GM19463 (cell line): ENCODE results near the gene BIRC6.
"Not testable (repeated sequence)": the region's sequence is repeated elsewhere in the genome, so short reads cannot be mapped to it uniquely, and the experiment has no call there.

ENCODE experiments used
- ATAC-seq: cut with Tn5 transposase; IDR thresholded peaks from one replicate; pipeline ENCODE4 v1.9.1; 2021; ENCODE audit warnings: mild to moderate bottlenecking, moderate library complexity; ENCODE audit not compliant: unreplicated experiment

Gene BIRC6

GRCh38 chr2:32436150-32436549 is 79.3 kb downstream of the BIRC6 start:
- no peak for ATAC-seq

- ATAC-seq: no peak
Observed at GRCh38 chr2:32442020-32442467, 85.2 kb downstream of the BIRC6 start.

- no peak for ATAC-seq
Observed at GRCh38 chr2:32446369-32446768, 89.5 kb downstream of the BIRC6 start.

DNA sequence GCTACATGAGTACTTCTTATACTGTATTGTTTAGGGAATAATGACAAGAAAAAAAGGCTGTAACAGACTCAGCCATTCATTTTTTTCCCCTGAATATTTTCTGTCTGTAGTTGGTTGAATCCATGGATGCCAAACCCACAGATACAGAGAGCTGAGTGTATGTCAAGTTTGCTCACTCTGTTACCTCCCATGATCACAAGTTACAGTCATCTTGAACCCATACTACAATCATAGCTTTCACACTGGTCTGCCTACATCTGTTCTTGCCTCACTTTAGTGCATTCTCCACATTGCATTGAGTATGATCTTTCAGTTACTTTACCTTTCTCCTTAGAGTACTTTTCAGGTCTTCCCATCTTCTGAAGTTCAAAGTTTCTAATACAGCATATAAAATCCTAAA is 94.0 kb downstream of the BIRC6 start:
- no peak for ATAC-seq

DNA sequence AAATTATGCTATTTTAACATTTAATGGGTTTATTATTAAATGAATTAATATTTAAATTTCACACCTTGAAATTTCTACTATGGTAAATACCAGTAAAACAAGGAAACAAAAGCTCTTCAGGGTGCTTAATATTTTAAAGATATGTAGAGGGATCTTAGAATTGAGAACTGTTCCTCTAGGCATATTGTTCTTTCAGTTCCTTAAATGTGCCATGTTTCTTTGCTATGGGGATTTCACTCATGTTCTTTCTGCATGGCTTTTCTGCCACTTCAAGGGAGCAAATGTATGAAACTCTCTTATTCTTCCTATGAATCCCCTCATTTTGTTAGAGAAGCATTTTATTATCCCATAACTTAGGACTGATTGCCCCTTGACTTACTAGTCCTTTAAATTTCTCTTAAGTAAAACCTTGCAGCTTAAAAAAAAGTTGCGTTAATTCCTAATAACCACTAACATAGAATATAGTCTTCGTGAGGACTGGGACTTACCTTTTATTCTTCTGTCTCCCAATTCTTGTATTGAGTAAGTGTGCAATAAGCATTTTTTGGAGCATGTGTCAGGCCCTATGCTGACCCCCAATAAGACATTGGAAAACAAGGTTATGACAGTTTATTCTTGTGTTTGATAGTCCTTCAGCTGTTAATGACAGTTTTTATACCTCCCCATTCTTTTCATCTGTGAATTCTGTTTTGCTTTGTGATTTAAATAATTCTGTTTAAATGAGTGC is 95.7 kb downstream of the BIRC6 start:
- no peak for ATAC-seq

DNA sequence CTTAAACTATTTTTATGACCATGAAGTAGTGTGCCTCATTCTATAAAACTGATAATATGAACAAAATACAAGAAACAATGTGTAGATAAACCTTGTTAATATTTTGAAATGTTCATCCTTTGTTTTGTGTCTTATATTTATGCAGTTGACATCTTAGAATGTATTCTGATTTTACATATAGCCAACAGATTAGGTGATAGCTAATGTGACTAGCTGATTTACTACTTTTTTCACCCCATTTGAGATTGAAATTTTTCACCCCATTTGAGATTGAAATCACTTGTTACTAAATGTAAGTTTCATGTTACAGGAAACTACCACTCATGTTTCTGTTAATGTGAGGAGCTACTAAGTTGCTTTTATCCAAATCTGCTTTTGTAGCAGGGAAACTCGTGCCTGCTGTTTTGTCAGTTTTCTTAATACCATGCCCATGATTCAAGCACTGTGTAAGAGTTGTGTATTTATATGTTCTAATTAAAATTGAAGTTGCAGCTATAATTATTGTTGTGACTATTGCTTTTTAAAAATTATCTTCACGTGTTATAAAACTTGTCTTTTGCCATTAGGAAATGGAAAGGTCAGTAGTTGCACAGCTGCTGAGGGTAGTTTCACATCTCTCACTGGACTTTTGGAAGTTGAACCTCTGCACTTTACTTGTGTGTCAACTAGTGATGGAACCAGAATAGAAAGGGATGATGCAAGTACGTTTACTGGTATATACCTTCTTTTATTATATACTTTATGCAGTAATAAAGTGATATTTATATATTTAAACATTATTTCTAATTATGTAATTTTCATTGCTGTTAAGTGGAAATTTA is 96.6 kb downstream of the BIRC6 start:
- ATAC-seq: no peak

DNA sequence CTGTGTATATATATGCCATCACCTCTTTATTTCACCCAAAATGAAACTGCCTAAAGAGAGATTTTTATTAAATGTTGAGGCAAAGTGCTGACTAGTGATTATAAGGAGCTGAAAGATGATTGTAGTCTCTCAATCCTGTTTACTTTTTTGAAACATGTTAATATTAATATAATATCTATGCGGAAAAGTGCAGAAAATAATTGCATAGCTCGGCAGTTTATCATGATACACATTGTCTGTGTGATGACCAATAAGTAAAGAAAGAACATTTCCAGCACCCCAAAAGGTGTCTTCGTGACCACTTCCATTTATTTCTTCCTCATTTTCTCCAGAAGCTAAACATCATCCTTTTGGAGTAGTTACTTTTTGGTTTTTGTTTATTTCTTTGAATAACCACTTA is 99.0 kb downstream of the BIRC6 start:
- no peak for ATAC-seq

DNA sequence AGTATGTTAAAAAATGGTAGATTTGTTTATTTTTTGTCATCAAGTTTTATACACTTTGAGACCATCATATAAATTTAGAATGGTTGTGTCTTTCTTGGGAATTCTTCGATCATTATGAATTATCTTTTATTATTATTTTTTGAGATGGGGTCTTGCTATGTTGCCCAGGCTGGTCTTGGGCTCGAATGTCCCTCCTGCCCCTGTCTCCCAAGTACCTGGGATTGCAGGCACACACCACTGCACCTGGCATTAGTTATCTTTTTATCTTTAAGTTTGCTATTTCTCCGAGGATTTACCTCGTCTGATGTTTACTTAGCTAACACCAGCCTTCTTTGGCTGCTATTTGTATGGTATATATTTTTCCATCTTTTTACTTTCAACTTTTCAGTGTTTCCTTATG is 100.0 kb downstream of the BIRC6 start:
- no peak for ATAC-seq

- ATAC-seq: no peak
Observed at GRCh38 chr2:32457814-32458213, 101.0 kb downstream of the BIRC6 start.

DNA sequence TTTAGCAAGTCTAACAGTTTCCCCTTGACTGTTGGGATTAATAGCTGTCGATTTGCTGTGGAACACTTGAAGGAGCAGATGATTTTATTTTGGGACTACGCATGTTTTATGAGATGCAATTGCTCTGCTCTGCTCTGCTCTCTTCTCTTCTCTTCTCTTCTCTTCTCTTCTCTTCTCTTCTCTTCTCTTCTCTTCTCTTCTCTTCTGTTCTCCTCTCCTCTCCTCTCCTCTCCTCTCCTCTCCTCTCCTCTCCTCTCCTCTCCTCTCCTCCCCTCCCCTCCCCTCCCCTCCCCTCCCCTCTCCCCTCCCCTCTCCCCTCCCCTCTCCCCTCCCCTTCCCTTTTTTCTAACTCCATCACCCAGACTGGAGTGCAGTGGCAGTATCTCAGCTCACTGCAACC is 104.0 kb downstream of the BIRC6 start:
- not testable (repeated sequence) for ATAC-seq

DNA sequence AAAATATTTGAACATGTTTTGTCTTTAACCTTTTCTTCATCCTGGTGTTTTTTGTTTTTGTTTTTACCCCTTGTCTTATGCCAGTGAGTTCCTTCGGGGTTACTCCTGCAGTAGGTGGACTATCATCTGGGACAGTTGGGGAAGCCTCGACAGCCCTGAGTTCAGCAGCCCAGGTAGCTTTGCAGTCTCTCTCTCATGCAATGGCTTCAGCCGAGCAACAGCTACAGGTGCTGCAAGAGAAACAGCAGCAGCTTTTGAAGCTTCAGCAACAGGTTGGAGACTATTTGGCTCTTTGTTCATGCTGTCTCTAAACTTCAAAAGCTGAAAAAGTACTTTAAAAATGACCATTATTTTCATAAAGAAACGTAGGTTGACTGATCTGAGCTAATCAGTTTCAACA is 106.3 kb downstream of the BIRC6 start:
- no peak for ATAC-seq

GRCh38 chr2:32464431-32464830 is 107.6 kb downstream of the BIRC6 start:
- ATAC-seq: no peak

DNA sequence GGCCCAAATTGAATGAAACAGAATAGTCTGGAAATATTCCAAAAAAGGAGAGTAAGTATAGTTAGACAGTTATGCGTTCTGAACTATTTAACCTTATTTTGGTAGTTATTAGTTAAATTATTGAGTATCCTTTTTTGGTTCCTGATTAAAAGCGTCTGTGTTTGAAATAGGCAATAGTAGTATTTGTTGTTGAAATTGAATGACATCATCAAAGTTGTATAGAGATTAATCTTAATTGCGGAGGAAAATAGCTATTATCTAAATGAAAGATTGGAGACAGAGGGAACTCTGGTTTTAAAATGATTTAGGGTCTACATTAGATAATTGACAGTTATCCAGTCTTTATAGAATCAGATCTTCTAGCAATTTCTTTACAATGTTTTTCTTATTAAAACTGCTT is 115.8 kb downstream of the BIRC6 start:
- ATAC-seq: no peak

GRCh38 chr2:32474381-32474780 is 117.6 kb downstream of the BIRC6 start:
- ATAC-seq: no peak

- no peak for ATAC-seq
Observed at GRCh38 chr2:32478889-32479620, 122.2 kb downstream of the BIRC6 start.

- no peak for ATAC-seq
Observed at GRCh38 chr2:32479993-32480392, 123.2 kb downstream of the BIRC6 start.

GRCh38 chr2:32482471-32482870 is 125.6 kb downstream of the BIRC6 start:
- ATAC-seq: no peak

GRCh38 chr2:32484937-32485336 is 128.1 kb downstream of the BIRC6 start:
- ATAC-seq: no peak

DNA sequence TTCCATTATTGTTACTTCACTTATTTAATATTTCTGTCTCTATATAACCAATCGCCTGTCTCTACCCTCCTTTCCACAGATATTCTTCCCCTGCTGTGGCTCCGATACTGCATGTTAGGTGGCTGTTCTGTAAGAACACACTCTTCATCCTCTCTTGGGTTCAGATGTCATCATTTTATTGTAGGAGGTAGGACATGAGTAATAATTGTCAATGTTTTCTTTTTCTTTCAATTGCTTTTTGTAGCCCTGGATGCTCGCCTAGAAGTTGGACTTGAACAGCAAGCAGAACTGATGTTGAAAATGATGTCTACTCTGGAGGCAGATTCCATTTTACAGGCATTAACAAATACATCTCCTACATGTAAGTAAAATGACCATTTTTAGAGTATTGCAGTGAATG is 128.6 kb downstream of the BIRC6 start:
- no peak for ATAC-seq

DNA sequence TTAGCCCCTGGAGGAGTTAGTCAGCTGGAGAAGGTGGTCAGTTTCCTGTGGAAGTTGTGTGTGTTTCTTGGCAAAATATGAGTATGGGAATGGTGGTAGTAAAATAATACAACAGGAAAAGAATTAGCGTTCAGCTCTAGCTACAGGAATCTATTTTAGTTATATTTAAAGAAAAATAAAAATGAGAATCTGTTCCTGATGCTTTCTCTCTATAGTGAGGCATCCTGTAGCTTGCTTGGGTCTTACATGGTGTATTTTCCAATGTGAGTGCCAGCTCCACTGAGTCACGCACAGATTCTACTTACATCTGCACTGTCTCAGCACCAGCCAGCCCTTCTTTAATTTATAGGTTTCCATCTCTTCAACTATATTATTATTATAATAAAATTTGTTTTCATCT is 132.2 kb downstream of the BIRC6 start:
- ATAC-seq: no peak

- no peak for ATAC-seq
Observed at GRCh38 chr2:32491346-32491745, 134.5 kb downstream of the BIRC6 start.

GRCh38 chr2:32495139-32495538 is 138.3 kb downstream of the BIRC6 start:
- no peak for ATAC-seq
